ENCODE results near the gene AXIN1.
"Not testable (repeated sequence)": the region's sequence is repeated elsewhere in the genome, so short reads cannot be mapped to it uniquely, and the experiment has no call there.

Gene AXIN1

GRCh38 chr16:337437-337836 is 15.1 kb downstream of the AXIN1 start:
- H3K4me1 ChIP-seq (ENCODE audit: control insufficient read depth in 1 of 2, insufficient read depth in 1 of 2, low read depth in 1 of 2, low read length in 1 of 2), result peaks cover 69 to 91% of the 10 kb centered on the region in 2 experiments
- peak overlapping the region in 1 of 2 experiments; percentile 43 for H3K4me3 ChIP-seq (ENCODE audit: low read depth in 1 of 2, low read length in 1 of 2)

GRCh38 chr16:336269-336668 is 16.3 kb downstream of the AXIN1 start:
- TF ChIP-seq CTCF (IDR thresholded peaks at IDR 0.05), result peak; percentile 20
- peaks cover 75 to 87% of the 10 kb centered on the region in 2 experiments for H3K4me1 ChIP-seq (ENCODE audit: control insufficient read depth in 1 of 2, insufficient read depth in 1 of 2, low read depth in 1 of 2, low read length in 1 of 2)
- peak overlapping the region; percentile 42 to 43 for H3K4me3 ChIP-seq (ENCODE audit: low read depth in 1 of 2, low read length in 1 of 2)
- H3K27ac ChIP-seq, result peak overlapping the region; percentile 91
- H3K27me3 ChIP-seq, result no peaks in the 10 kb centered on the region
- H3K36me3 ChIP-seq, result no peaks in the 10 kb centered on the region
- no peaks in the 10 kb centered on the region for H3K9me3 ChIP-seq

More at GRCh38 chr16:337437-337836, 15.1 kb downstream of the AXIN1 start:
- Histone ChIP-seq H3K36me3 (no peaks in the 10 kb centered on the region), H3K27ac (peak overlapping the region; percentile 91), H3K27me3 (no peaks in the 10 kb centered on the region), H3K9me3 (no peaks in the 10 kb centered on the region)
- no peak for TF ChIP-seq CTCF (IDR thresholded peaks at IDR 0.05)

- not testable (repeated sequence) for H3K4me3 ChIP-seq (ENCODE audit: low read depth in 1 of 2, low read length in 1 of 2); H3K9me3 ChIP-seq; H3K36me3 ChIP-seq; H3K27me3 ChIP-seq
- H3K27ac ChIP-seq, result peak overlapping the region; percentile 91
- peaks cover 74 to 75% of the 10 kb centered on the region in 2 experiments for H3K4me1 ChIP-seq (ENCODE audit: control insufficient read depth in 1 of 2, insufficient read depth in 1 of 2, low read depth in 1 of 2, low read length in 1 of 2)
Measured at GRCh38 chr16:334861-335632, 17.5 kb downstream of the AXIN1 start.

GRCh38 chr16:334164-334832 is 18.2 kb downstream of the AXIN1 start:
- not testable (repeated sequence) for H3K27me3 ChIP-seq; H3K36me3 ChIP-seq; H3K27ac ChIP-seq; H3K9me3 ChIP-seq; H3K4me3 ChIP-seq (ENCODE audit: low read depth in 1 of 2, low read length in 1 of 2)
- peaks cover 67 to 68% of the 10 kb centered on the region in 2 experiments for H3K4me1 ChIP-seq (ENCODE audit: control insufficient read depth in 1 of 2, insufficient read depth in 1 of 2, low read depth in 1 of 2, low read length in 1 of 2)

- no peak for TF ChIP-seq CTCF (IDR thresholded peaks at IDR 0.05)
- Histone ChIP-seq H3K27ac (no peak overlapping the region), H3K27me3 (no peaks in the 10 kb centered on the region), H3K4me3 (ENCODE audit: low read depth in 1 of 2, low read length in 1 of 2) (no peak overlapping the region), H3K4me1 (ENCODE audit: control insufficient read depth in 1 of 2, insufficient read depth in 1 of 2, low read depth in 1 of 2, low read length in 1 of 2) (peaks cover 60 to 64% of the 10 kb centered on the region in 2 experiments), H3K36me3 (no peaks in the 10 kb centered on the region), H3K9me3 (no peaks in the 10 kb centered on the region)
Measured at GRCh38 chr16:333406-334094, 19.0 kb downstream of the AXIN1 start.

- not testable (repeated sequence) for H3K27me3 ChIP-seq; H3K27ac ChIP-seq; H3K9me3 ChIP-seq; H3K4me3 ChIP-seq (ENCODE audit: low read depth in 1 of 2, low read length in 1 of 2); H3K36me3 ChIP-seq
- H3K4me1 ChIP-seq (ENCODE audit: control insufficient read depth in 1 of 2, insufficient read depth in 1 of 2, low read depth in 1 of 2, low read length in 1 of 2), result peaks cover 57 to 64% of the 10 kb centered on the region in 2 experiments
Measured at GRCh38 chr16:331181-331814, 21.2 kb downstream of the AXIN1 start.
